Activated gamma-delta T cell treated with anti-CD3 and anti-CD28 coated beads, Interleukin-2, amount 50 U/mL, for 16 hours (primary cell): ENCODE data around the gene LRMDA.

Experiments used
- DNase-seq: peaks from one replicate; pipeline ENCODE4 v3.0.0-alpha.2; 2020; ENCODE audit warnings: low read depth

The LRMDA gene

GRCh38 chr10:76031099-76031498 lies 599.7 kb downstream of the LRMDA start:
- DNase-seq = no peak

DNA sequence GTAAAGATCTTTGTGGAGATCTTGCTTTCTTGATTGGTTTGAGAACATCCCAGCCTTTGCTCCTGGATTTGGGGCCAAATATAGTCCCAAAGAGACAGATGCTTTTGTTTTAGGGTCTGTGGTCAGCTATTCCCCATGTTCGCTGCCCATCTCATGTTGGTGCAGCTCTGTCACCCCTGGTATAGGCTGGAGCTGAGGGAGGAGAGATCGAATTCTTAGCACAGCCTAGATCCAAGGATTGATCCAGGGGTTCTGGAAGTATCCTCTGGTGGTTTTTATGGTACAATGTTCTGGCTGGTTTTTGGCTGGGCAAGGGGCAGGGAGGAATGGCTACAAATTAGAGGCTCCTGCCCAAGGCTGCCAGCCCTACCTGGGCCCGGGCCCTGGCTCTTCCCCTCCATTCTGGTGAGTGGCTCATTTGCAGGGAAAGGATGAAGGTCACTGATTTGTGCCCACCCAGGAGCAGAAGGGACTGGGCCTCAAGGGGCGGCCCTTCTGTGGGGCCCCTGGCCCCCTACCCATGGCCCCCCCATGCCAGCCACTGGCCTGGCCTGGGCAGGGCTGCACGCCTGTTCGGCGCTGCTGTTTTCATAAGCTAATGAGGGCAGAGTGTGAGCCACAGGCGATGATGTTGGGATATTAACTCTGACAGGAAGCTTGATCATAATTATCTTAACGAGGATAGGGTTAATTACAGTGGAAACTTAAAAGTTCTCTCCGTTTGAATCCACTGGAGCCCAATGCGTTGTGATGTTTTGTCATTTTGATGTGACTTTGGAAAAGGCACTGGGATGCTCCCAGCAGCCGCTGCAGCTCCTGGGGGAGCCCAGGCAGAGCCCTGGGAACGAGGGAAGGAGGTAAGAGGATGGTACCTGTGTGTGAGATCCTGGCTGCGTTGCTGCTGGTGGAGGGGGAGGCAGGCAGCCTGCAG lies 600.6 kb downstream of the LRMDA start:
- no peak for DNase-seq

DNA sequence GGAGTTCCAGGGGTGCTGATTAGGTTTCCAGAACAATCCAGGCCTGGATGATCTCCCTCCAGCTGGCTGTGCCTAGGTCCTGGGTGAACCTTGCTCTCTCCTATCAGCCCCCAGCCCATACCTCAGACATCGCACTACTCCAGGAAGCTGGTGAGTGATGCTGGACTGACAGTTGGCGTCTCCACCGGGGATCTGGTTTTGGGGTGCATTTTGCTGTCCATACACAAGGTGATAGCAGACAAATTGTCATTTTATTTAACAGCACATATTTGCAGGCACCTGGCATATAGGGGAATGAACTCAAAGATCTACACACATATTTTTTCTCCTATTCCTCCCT lies 601.2 kb downstream of the LRMDA start:
- no peak for DNase-seq

DNA sequence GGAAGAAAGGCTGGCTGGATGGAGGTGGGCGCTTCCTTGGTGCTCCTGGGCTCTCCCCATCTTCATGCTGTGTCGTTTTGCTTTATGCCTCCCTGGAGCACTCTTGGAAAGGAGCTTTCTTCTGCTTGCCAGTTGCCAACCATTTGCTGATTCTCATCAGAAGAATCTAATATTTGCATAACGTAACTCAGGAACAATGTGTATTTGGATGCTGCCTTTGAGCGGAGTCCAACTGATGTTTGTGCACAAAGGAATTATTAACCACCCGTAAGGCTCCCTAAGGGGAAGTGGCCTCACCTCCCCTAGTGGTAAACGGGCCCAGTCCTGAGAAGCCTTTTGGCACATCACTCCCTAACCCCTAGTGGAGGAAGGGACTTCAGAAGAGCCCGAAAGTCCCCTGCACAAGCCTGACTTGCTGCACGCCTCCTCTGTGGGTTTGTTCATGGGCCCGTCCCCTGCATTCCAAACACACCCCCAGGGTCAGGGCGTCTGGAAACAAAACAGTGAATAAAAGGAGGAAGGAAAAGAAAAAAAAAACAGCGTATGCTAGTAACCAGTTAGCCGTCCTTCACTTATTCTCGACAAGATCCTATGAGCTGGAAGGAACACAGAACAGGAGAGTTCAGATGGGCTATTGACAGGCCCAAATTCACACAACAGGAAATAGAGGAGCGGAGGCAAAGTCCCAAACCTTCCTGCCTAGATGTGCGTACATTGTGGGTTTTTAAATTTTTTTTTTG lies 602.2 kb downstream of the LRMDA start:
- no peak for DNase-seq

DNA sequence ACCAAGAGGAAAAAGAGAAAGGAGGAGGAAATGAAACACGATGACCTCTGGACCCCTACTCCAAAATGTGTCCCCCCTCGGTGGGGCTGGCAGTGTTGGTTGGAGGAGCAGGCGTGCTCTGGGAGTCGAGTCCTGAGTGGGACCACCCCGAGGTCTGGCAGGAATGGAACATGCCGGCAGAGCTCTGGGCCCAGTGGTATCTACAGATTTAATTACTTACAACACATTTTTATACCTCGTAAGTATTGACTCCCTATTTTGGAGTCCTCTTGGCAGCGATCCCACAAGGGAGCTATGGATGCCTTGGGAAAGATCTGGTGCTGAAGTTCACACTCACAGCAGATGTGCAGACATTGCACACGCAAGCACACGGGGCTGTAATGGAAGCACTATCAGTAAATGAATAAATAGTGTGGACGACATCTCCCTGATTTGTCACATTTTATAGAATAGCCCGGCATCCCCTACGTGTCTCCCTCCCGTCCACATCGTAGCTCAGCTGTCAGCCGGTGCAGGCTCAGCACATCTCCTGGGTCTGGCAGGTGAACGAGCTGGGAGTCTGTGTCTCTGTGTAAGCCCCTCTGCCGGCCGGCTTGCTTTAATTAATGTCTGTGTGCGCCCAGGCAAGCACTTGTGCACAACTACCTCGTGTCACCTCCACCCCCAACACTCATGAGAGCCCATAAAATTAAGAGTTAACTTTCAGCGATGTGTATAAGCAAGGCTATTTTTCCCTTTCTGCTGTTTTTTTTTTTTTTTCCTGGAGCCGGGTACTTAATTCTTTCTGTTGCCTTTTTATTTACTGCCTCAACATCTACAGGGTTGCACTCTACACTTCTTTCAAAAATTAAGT lies 603.2 kb downstream of the LRMDA start:
- DNase-seq = no peak

- no peak for DNase-seq
Observed at GRCh38 chr10:76035206-76036110, 604.0 kb downstream of the LRMDA start.

- DNase-seq = no peak
Observed at GRCh38 chr10:76036111-76036940, 604.9 kb downstream of the LRMDA start.

DNA sequence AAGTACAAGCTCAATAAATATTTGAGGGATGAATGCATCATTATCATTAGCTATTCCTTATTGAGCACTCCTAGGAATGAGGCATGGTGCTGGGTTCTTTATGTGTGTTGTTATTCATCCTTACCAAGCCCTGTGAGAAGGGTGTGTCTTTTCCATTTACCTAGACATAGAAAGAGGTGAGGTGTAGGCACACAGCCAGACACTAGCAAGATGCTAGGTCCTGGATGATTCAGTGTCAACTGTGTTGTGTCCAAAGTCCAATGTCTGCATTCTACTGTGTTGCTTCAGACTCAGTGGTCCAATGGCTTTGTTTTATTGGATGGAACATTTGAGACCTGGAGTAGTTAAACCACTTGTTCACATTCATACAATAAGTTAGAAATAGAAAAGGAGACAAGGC lies 605.5 kb downstream of the LRMDA start:
- DNase-seq = no peak

- no peak for DNase-seq
Observed at GRCh38 chr10:76037531-76038155, 606.2 kb downstream of the LRMDA start.

DNA sequence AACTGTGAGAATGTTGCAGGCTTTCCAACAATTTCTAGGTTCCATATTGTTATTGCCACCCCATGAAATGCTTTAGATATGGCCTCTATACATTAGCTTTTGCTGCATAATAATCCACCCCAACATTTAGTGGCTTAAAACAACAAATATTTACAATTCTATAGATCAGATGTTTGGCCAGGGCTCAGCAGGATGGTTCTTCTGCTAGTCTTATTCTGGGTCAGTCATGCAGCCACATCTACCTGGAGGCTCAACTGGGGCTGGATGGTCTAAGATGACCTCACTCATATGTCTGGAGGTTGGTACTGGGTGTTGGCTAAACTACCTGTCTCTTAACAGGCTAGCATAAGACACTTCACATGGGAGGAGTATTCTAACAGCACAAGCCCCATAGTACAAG lies 607.3 kb downstream of the LRMDA start:
- DNase-seq = no peak

DNA sequence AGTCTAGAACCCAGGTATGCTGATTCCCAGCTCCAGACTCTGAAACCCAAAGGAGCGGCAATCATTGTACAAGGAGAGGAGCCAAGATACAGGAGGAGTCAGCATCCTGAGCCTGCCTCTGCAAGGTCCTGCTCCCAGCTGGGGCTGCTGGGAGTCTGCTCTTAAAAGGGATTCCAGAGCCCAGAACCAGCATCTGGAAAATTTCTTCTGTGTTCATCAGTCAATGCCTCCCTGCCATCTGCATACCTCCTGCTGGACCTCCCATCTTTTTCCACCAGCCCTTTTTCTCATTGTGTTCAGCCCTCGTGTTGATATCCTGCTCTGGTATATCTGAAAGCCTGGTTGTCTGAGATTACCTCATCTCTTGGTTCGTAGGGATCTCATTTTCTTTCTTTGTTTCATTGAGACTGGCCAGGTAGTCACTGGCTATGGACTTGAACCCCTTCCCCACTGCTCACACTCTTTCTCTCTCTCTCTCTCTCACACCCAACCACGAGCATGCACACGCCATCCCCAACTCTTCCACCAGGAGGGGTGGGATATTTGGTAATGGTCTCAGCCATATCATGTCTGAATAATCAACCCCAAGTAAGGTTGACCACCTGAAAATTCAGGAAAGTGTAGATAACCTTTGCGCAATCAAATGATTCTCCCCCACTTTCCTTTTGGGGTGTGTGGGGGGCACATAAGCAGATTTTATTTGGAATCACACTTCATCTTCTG lies 608.8 kb downstream of the LRMDA start:
- DNase-seq = no peak

DNA sequence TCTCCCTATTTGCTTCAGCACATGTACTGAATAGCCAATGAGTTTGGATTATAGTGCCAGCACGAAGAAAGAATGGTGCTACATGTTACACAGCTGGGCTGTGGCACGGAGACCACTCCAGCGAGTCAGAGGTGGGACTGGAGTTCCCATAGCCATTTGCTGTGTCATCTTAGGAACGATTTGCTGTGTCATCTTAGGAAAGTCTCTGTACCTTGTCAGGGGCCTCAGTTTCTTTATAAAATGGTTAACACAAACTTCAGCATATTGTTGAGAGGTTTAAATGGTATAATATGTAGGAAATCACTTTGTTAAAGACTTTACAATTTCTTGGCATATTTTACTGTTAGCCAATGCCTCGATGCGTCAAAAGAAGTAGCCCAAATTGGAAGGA lies 609.4 kb downstream of the LRMDA start:
- DNase-seq = no peak

DNA sequence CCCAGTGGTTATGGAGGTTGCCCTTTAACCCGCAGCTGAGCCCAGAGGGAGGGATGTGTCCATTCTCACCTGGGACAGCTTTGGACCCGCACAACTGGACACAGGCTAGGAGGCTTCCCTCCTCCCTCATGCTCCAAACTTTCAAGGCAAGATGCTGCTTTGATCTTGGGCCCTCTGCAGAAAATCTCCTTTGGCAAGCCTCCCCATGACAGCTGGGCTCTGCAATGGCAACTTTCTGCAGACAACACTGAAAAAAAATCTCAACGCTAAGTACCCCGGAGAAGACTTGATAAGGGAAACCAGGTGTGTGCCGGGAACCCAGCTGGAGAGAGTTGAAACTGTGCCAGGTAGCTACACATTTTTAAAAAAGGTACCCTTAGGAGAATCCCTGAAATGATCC lies 610.1 kb downstream of the LRMDA start:
- DNase-seq = no peak

- DNase-seq = no peak
Observed at GRCh38 chr10:76043261-76043660, 611.8 kb downstream of the LRMDA start.

- no peak for DNase-seq
Observed at GRCh38 chr10:76044751-76045150, 613.3 kb downstream of the LRMDA start.

DNA sequence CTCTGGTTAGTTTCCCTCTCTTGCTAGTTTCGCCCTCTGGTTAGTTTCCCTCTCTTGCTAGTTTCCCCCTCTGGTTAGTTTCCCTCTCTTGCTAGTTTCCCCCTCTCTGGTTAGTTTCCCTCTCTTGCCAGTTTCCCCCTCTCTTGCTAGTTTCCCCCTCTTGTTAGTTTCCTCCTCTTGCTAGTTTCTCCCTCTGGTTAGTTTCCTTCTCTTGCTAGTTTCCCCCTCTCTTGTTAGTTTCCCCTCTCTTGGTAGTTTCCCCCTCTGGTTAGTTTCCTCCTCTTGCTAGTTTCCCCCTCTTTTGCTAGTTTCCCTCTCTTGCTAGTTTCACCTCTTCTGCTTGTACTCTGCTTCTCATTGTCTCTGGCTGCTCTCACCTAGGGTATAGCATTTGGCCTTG lies 613.8 kb downstream of the LRMDA start:
- DNase-seq = no peak

GRCh38 chr10:76047521-76047920 lies 616.1 kb downstream of the LRMDA start:
- DNase-seq = no peak

DNA sequence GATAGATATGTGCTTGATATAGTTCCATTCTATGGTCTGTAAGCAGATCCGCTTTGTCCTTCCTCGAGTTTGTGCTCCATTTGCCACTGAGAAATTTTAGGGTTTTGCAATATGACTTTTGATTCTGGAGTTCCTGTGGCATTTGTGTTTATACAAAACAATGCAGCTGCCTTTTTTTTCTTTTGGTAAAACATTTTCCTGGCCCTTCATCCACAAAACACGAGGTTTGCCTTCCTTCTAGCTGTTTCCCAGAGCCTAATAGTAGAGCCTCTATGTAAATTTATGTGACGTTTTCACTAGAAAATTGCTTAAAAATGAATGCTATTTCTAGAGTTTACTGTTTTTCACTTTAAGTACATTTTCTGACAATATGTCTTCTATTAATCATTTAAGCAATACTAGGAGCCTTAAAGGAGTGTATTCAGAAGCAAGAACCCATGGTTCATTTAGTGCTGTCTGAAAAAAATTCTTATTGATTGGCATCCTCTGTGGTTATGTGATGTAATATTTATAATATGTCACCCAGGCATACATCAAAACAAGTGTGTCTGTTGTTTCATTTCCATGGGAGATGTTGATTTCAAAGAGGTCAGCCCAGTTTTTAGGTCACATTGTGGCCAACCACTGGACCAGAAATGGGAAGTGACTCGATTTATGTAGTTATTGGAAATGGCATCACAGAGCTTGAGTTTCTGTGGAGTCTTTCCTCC lies 618.3 kb downstream of the LRMDA start:
- no peak for DNase-seq

DNA sequence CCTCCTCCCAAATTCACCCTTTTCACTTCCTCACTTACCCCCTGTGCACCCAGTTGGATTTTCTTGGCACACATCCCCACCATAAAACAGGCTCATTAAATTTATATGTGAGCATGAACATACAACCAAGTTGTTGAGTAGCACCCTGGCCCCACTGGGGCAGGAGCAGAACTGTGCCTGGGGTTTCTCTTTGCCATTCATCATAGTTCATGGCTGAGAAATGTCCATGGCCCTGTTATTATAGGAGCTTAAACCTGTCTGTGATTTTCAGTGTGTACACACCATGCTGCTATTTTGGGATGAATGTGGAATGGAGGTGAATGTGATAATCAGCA lies 618.8 kb downstream of the LRMDA start:
- DNase-seq = no peak
